ENCODE measurements around the gene WDR5. TPM values are rescaled to one million over a fixed set of nuclear protein-coding genes. Genes with fewer than 3 reads are reported as not detected.

WDR5 gene
- total and polyA plus RNA-seq, 2 of the 13 experiments (the other 11 are each of a cell fraction or from before 2014, with no cell fraction given), result 34.3 TPM

- TF ChIP-seq ZNF543 (CRISPR knock-in tag; IDR thresholded peaks at IDR 0.05) (no peak), HOXA9 (CRISPR knock-in tag; IDR thresholded peaks at IDR 0.05; ENCODE audit: borderline replicate concordance) (no peak), ARNT (IDR thresholded peaks at IDR 0.05) (no peak), MEIS2 (CRISPR knock-in tag; IDR thresholded peaks at IDR 0.05) (0 out of 2 replicates have a peak, but pooled peaks have one; percentile 32), ZNF331 (CRISPR knock-in tag; IDR thresholded peaks at IDR 0.05) (0 out of 2 replicates have a peak, but pooled peaks have one; percentile 16), TRAFD1 (CRISPR knock-in tag; IDR thresholded peaks at IDR 0.05; ENCODE audit: borderline replicate concordance) (no peak), ZNF3 (CRISPR knock-in tag; IDR thresholded peaks at IDR 0.05) (no peak), ZSCAN22 (CRISPR knock-in tag; IDR thresholded peaks at IDR 0.05) (no peak), ZEB1 (IDR thresholded peaks at IDR 0.05; ENCODE audit: insufficient replicate concordance, low read depth) (peak; percentile 82), HNRNPLL (IDR thresholded peaks at IDR 0.05; ENCODE audit: low read depth, low read length, poor library complexity, severe bottlenecking) (peak; percentile 49), ZNF512B (CRISPR knock-in tag; IDR thresholded peaks at IDR 0.05; ENCODE audit: borderline replicate concordance) (no peak), ZNF713 (CRISPR knock-in tag; IDR thresholded peaks at IDR 0.05) (no peak), ZBTB38 (CRISPR knock-in tag; IDR thresholded peaks at IDR 0.05) (0 out of 2 replicates have a peak, but pooled peaks have one; percentile 35), KAT8 (CRISPR knock-in tag; IDR thresholded peaks at IDR 0.05) (0 out of 2 replicates have a peak, but pooled peaks have one; percentile 17), PHF8 (CRISPR knock-in tag; IDR thresholded peaks at IDR 0.05) (0 out of 2 replicates have a peak, but pooled peaks have one; percentile 32)
- TF ChIP-seq, protein P1, sequence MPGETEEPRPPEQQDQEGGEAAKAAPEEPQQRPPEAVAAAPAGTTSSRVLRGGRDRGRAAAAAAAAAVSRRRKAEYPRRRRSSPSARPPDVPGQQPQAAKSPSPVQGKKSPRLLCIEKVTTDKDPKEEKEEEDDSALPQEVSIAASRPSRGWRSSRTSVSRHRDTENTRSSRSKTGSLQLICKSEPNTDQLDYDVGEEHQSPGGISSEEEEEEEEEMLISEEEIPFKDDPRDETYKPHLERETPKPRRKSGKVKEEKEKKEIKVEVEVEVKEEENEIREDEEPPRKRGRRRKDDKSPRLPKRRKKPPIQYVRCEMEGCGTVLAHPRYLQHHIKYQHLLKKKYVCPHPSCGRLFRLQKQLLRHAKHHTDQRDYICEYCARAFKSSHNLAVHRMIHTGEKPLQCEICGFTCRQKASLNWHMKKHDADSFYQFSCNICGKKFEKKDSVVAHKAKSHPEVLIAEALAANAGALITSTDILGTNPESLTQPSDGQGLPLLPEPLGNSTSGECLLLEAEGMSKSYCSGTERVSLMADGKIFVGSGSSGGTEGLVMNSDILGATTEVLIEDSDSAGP (CRISPR knock-in tag; IDR thresholded peaks at IDR 0.05; ENCODE audit: borderline replicate concordance), result peak; percentile 43; the same call in 1 of the 2 replicates
- TF ChIP-seq, protein P2, sequence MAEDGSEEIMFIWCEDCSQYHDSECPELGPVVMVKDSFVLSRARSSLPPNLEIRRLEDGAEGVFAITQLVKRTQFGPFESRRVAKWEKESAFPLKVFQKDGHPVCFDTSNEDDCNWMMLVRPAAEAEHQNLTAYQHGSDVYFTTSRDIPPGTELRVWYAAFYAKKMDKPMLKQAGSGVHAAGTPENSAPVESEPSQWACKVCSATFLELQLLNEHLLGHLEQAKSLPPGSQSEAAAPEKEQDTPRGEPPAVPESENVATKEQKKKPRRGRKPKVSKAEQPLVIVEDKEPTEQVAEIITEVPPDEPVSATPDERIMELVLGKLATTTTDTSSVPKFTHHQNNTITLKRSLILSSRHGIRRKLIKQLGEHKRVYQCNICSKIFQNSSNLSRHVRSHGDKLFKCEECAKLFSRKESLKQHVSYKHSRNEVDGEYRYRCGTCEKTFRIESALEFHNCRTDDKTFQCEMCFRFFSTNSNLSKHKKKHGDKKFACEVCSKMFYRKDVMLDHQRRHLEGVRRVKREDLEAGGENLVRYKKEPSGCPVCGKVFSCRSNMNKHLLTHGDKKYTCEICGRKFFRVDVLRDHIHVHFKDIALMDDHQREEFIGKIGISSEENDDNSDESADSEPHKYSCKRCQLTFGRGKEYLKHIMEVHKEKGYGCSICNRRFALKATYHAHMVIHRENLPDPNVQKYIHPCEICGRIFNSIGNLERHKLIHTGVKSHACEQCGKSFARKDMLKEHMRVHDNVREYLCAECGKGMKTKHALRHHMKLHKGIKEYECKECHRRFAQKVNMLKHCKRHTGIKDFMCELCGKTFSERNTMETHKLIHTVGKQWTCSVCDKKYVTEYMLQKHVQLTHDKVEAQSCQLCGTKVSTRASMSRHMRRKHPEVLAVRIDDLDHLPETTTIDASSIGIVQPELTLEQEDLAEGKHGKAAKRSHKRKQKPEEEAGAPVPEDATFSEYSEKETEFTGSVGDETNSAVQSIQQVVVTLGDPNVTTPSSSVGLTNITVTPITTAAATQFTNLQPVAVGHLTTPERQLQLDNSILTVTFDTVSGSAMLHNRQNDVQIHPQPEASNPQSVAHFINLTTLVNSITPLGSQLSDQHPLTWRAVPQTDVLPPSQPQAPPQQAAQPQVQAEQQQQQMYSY (CRISPR knock-in tag; IDR thresholded peaks at IDR 0.05), result no peak
Measured at GRCh38 chr9:134130503-134131375, 5.1 kb upstream of the WDR5 start (continued).
